DND-41 (cell line): ENCODE measurements around the gene ABCC4.

Experiments
- ATAC-seq: fragments of 200-7000 bp; cut with Tn5 transposase; 3 replicates; pipeline ENCODE4 v1.9.1; 2021; ENCODE audit warnings: low read depth; ENCODE audit not compliant: insufficient read depth
- DNase-seq: peaks from one replicate; pipeline ENCODE4 v3.0.0-alpha.2; 2020
- H2AFZ ChIP-seq: 2 replicates; pipeline ENCODE4 v1.6.0; 2012; ENCODE audit warnings: low read depth, low read length
- H3K27ac ChIP-seq: 2 replicates; pipeline ENCODE4 v1.5.1; 2012; ENCODE audit warnings: low read length, inconsistent platforms
- H3K27me3 ChIP-seq: fragments of 200-600 bp; sonication (generic); 2 replicates; pipeline ENCODE4 v1.6.0; 2012; ENCODE audit warnings: low read length, mild to moderate bottlenecking, inconsistent platforms; ENCODE audit not compliant: insufficient read depth, poor library complexity
- H3K36me3 ChIP-seq: 2 replicates; pipeline ENCODE4 v1.5.1; 2012; ENCODE audit warnings: low read length, inconsistent platforms; ENCODE audit not compliant: insufficient read depth
- H3K4me1 ChIP-seq: 2 replicates; pipeline ENCODE4 v1.5.1; 2012; ENCODE audit warnings: mild to moderate bottlenecking, low read length; ENCODE audit not compliant: insufficient read depth
- H3K4me2 ChIP-seq: 2 replicates; pipeline ENCODE4 v1.6.0; 2012; ENCODE audit warnings: mild to moderate bottlenecking, moderate library complexity, low read length, inconsistent platforms; ENCODE audit not compliant: insufficient read depth
- H3K4me3 ChIP-seq, 2 experiments: fragments of 200-600 bp in 1 of 2; shearing (Covaris generic) in 1 of 2; 2 replicates each; pipeline ENCODE4 v1.5.1; 2012 to 2016; ENCODE audit warnings: inconsistent platforms in 2 of 2, low read length in 2 of 2, mild to moderate bottlenecking in 2 of 2, low read depth in 1 of 2, moderate library complexity in 1 of 2
- H3K79me2 ChIP-seq: 2 replicates; pipeline ENCODE4 v1.6.0; 2012; ENCODE audit warnings: low read length, inconsistent platforms; ENCODE audit not compliant: insufficient read depth
- H3K9ac ChIP-seq: 2 replicates; pipeline ENCODE4 v1.6.0; 2012; ENCODE audit warnings: low read depth, mild to moderate bottlenecking, inconsistent platforms, low read length, moderate library complexity
- H3K9me3 ChIP-seq: 2 replicates; pipeline ENCODE4 v1.5.1; 2012; ENCODE audit warnings: low read length, moderate library complexity, mild to moderate bottlenecking, inconsistent platforms; ENCODE audit not compliant: insufficient read depth, severe bottlenecking
- H4K20me1 ChIP-seq: 2 replicates; pipeline ENCODE4 v1.6.0; 2012; ENCODE audit warnings: low read length; ENCODE audit not compliant: insufficient read depth
- CTCF ChIP-seq: IDR thresholded peaks from 2 replicates; pipeline ENCODE4 v1.5.1; 2012; ENCODE audit warnings: borderline replicate concordance, low read length, moderate library complexity, mild to moderate bottlenecking; ENCODE audit not compliant: poor library complexity, severe bottlenecking; ENCODE audit errors: extremely low read depth
- EZH2 ChIP-seq: IDR thresholded peaks from 3 replicates; pipeline ENCODE4 v1.6.1; 2012; ENCODE audit warnings: borderline replicate concordance, low read depth, mild to moderate bottlenecking, moderate library complexity, low read length, inconsistent platforms; ENCODE audit not compliant: severe bottlenecking

Gene ABCC4

DNA sequence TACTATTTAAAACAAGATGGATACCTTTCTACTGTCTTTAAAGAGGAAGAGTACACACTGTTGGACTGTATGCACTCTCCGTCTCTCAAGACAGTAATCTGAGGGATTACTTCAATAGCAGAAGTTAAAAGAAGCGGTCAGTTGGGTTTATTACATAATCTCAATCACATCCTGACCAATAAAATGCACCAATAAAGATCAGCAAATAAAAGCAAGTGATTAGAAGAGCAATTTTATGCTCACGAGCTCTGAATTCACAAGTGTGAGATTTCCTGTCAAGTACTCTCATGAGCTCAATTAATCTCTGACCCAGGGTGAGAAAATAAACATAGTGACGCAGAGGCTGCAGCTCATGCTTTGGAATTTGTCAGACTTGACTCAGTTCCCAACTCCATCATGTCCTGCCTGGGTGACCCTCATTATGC is 12.2 kb downstream of the ABCC4 start:
- no peak overlapping the region for H3K4me3 ChIP-seq
- no peaks in the 10 kb centered on the region for H3K79me2 ChIP-seq
- H3K4me2 ChIP-seq: no peak overlapping the region

GRCh38 chr13:95284436-95284835 is 16.8 kb downstream of the ABCC4 start:
- Histone ChIP-seq H3K36me3 (no peaks in the 10 kb centered on the region), H3K4me2 (no peak overlapping the region), H2AFZ (no peak overlapping the region), H3K4me3 (no peak overlapping the region), H3K9ac (no peak overlapping the region), H4K20me1 (no peaks in the 10 kb centered on the region), H3K9me3 (no peaks in the 10 kb centered on the region), H3K4me1 (no peaks in the 10 kb centered on the region), H3K27me3 (no peaks in the 10 kb centered on the region), H3K27ac (no peak overlapping the region), H3K79me2 (no peaks in the 10 kb centered on the region)
- DNase-seq: no peak
- no peak for ATAC-seq
- TF ChIP-seq EZH2: no peak

More for the DNA sequence above, 12.2 kb downstream of the ABCC4 start:
- Histone ChIP-seq H2AFZ (no peak overlapping the region), H3K9ac (no peak overlapping the region), H3K27me3 (no peaks in the 10 kb centered on the region), H3K27ac (no peak overlapping the region), H3K36me3 (no peaks in the 10 kb centered on the region), H3K4me1 (no peaks in the 10 kb centered on the region), H4K20me1 (no peaks in the 10 kb centered on the region), H3K9me3 (no peaks in the 10 kb centered on the region)
- no peak for ATAC-seq
- no peak for DNase-seq
- TF ChIP-seq CTCF (no peak), EZH2 (no peak)

DNA sequence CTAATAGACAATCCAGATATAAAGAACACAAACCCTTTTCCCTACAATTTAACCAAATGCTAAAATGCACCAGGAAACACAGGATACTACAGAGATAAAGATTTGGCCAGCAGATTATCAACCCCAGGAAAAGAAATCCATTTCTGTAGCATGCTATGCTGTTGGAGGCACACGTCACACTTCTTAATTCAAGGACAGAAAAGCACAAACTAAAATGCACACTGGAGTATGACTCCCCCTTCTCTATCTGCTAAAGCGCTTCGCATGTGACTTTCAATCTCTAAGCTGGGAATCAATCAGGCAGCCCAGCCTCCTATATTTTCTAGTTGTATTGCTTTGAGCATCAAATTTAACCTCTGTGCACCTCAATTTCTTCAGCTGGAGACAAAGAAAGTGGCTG is 22.2 kb downstream of the ABCC4 start:
- TF ChIP-seq EZH2 (no peak), CTCF (no peak)
- H3K4me2 ChIP-seq: no peak overlapping the region
- no peaks in the 10 kb centered on the region for H3K79me2 ChIP-seq
- ATAC-seq (no peak), DNase-seq (no peak)
- no peaks in the 10 kb centered on the region for H3K9me3 ChIP-seq
- H3K27ac ChIP-seq: no peak overlapping the region
- no peaks in the 10 kb centered on the region for H3K27me3 ChIP-seq
- no peaks in the 10 kb centered on the region for H3K4me1 ChIP-seq
- no peak overlapping the region for H2AFZ ChIP-seq
- H4K20me1 ChIP-seq: no peaks in the 10 kb centered on the region
- no peak overlapping the region for H3K4me3 ChIP-seq
- no peak overlapping the region for H3K9ac ChIP-seq
- no peaks in the 10 kb centered on the region for H3K36me3 ChIP-seq

GRCh38 chr13:95276037-95276505 is 25.2 kb downstream of the ABCC4 start:
- Histone ChIP-seq H2AFZ (no peak overlapping the region), H3K4me1 (no peaks in the 10 kb centered on the region), H3K27me3 (no peaks in the 10 kb centered on the region), H3K79me2 (no peaks in the 10 kb centered on the region), H3K27ac (no peak overlapping the region), H3K4me2 (no peak overlapping the region), H3K36me3 (no peaks in the 10 kb centered on the region), H3K9ac (no peak overlapping the region), H4K20me1 (no peaks in the 10 kb centered on the region), H3K4me3 (no peak overlapping the region), H3K9me3 (no peaks in the 10 kb centered on the region)
- TF ChIP-seq CTCF: no peak
- no peak for TF ChIP-seq EZH2
- ATAC-seq (no peak), DNase-seq (no peak)
